B cell (primary cell): ENCODE measurements around the gene GALNT6. TPM values are rescaled to one million over a fixed set of nuclear protein-coding genes. Genes with fewer than 3 reads are reported as not detected.

Source experiments
- ATAC-seq: fragments of 200-7000 bp; cut with Tn5 transposase; one replicate; pipeline ENCODE4 v1.10.0; 2021; ENCODE audit warnings: low read depth, mild to moderate bottlenecking, moderate number of reproducible peaks, moderate library complexity
- CTCF ChIA-PET: fragments of 350-600 bp; sonication (Branson Sonifier 250); formaldehyde crosslinking; loops from one replicate; lab custom pipeline; 2021; ENCODE audit warnings: antibody characterized with exemption, inconsistent platforms; lab: Charles Lee
- POLR2A ChIA-PET: fragments of 350-600 bp; sonication (Branson Sonifier 250); formaldehyde crosslinking; loops from one replicate; lab custom pipeline; 2021; ENCODE audit warnings: antibody characterized with exemption; lab: Charles Lee
- DNase-seq: peaks from one replicate; pipeline ENCODE4 v3.0.0; 2013
- H2AFZ ChIP-seq: 2 replicates; pipeline ENCODE4 v1.6.1; 2012; ENCODE audit warnings: mild to moderate bottlenecking, low read depth, low read length; ENCODE audit not compliant: insufficient read depth, poor library complexity, severe bottlenecking
- H3K27ac ChIP-seq, 2 donors: 1 replicate in 1 of 2; 2 replicates in 1 of 2; pipeline ENCODE4 v1.5.1; 2012 to 2013; ENCODE audit warnings: low read length in 2 of 2, mild to moderate bottlenecking in 2 of 2, moderate library complexity in 1 of 2
- H3K27me3 ChIP-seq, 4 experiments: fragments of 200-600 bp in 1 of 4; sonication (generic) in 1 of 4; replicated peaks in 1 of 4; 1 replicate in 2 of 4; 2 replicates in 2 of 4; pipeline versions ENCODE4 v1.6.1 to v1.7.0; 2013 to 2016; ENCODE audit warnings: low read length in 3 of 4, mild to moderate bottlenecking in 2 of 4, mixed read lengths in 1 of 4, moderate library complexity in 1 of 4; ENCODE audit not compliant: insufficient read depth in 4 of 4, control insufficient read depth in 3 of 4; ENCODE audit errors: control extremely low read depth in 1 of 4
- H3K36me3 ChIP-seq, 2 experiments: replicated peaks in 1 of 2; 1 replicate in 1 of 2; 2 replicates in 1 of 2; pipeline versions ENCODE4 v1.6.1 to v1.7.1; 2013; ENCODE audit warnings: low read length in 1 of 2; ENCODE audit not compliant: insufficient read depth in 2 of 2, control insufficient read depth in 1 of 2; ENCODE audit errors: control extremely low read depth in 1 of 2, extremely low read depth in 1 of 2
- H3K4me1 ChIP-seq, 2 donors: fragments of 200-600 bp in 1 of 2; sonication (generic) in 1 of 2; 1 replicate in 1 of 2; 2 replicates in 1 of 2; pipeline versions ENCODE4 v1.5.1 to v1.6.1; 2013 to 2017; ENCODE audit warnings: low read length in 2 of 2; ENCODE audit not compliant: control insufficient read depth in 2 of 2, insufficient read depth in 2 of 2
- H3K4me2 ChIP-seq: replicated peaks from 2 replicates; pipeline ENCODE3; 2012; ENCODE audit warnings: mild to moderate bottlenecking, low read depth, low read length; ENCODE audit not compliant: poor library complexity, severe bottlenecking
- H3K4me3 ChIP-seq, 5 experiments: fragments of 200-600 bp in 1 of 5; sonication (generic) in 1 of 5; 1 replicate in 3 of 5; 2 replicates in 2 of 5; pipeline versions ENCODE4 v1.5.1 to v1.7.0; 2011 to 2016; ENCODE audit warnings: low read length in 4 of 5, mild to moderate bottlenecking in 4 of 5, low read depth in 2 of 5, control low read depth in 1 of 5, moderate library complexity in 1 of 5; ENCODE audit not compliant: insufficient read depth in 1 of 5; ENCODE audit errors: control extremely low read depth in 1 of 5, extremely low read depth in 1 of 5
- H3K79me2 ChIP-seq: fragments of 200-600 bp; sonication (generic); one replicate; pipeline ENCODE4 v1.6.0; 2016; ENCODE audit warnings: low read length; ENCODE audit not compliant: control insufficient read depth, insufficient read depth
- H3K9ac ChIP-seq: fragments of 200-600 bp; sonication (generic); 2 replicates; pipeline ENCODE4 v1.6.1; 2017; ENCODE audit warnings: mild to moderate bottlenecking, low read length, moderate library complexity
- H3K9me3 ChIP-seq, 3 donors: one replicate each; pipeline versions ENCODE4 v1.6.1 to v1.7.1; 2013; ENCODE audit warnings: low read length in 2 of 3; ENCODE audit not compliant: control insufficient read depth in 2 of 3, insufficient read depth in 1 of 3; ENCODE audit errors: control extremely low read depth in 1 of 3
- H4K20me1 ChIP-seq: 2 replicates; pipeline ENCODE4 v1.6.0; 2012; ENCODE audit warnings: mild to moderate bottlenecking, low read length; ENCODE audit not compliant: insufficient read depth, control insufficient read depth, poor library complexity, severe bottlenecking
- H3K27ac Mint-ChIP-seq: one replicate; pipeline ENCODE4 v1.8.0; 2021; ENCODE audit warnings: mixed read lengths
- H3K27me3 Mint-ChIP-seq: one replicate; pipeline ENCODE4 v1.8.0; 2021; ENCODE audit warnings: mixed read lengths
- H3K4me1 Mint-ChIP-seq: one replicate; pipeline ENCODE4 v1.8.0; 2021; ENCODE audit warnings: mixed read lengths
- H3K4me3 Mint-ChIP-seq: one replicate; pipeline ENCODE4 v1.8.0; 2021; ENCODE audit warnings: mixed read lengths
- H3K9me3 Mint-ChIP-seq: one replicate; pipeline ENCODE4 v1.8.0; 2022; ENCODE audit warnings: mixed read lengths; ENCODE audit not compliant: insufficient read depth
- CTCF ChIP-seq: fragments of 200-600 bp; IDR thresholded peaks from one replicate; pipeline ENCODE4 v1.8.0; 2022; ENCODE audit warnings: antibody characterized with exemption, mild to moderate bottlenecking
- EZH2 ChIP-seq: IDR thresholded peaks from 2 replicates; pipeline ENCODE4 v1.6.1; 2012; ENCODE audit warnings: borderline replicate concordance, low read depth, mild to moderate bottlenecking, moderate library complexity, low read length; ENCODE audit not compliant: insufficient read depth, poor library complexity, severe bottlenecking
- WGBS: methylation state at CpG from one replicate; pipeline ENCODE4 v1.1.5; 2013; ENCODE audit warnings: missing lambda C conversion rate; ENCODE audit not compliant: insufficient coverage; 5-methylcytosine and 5-hydroxymethylcytosine counted together
- intact Hi-C: fragments of 100-400 bp; cut with micrococcal nuclease; formaldehyde crosslinking; loops from one replicate; pipeline ENCODE4 v1.10.0; 2022
- polyA plus RNA-seq: library from polyadenylated mRNA; depleted of rRNA; stranded (reverse); fragments of >200 nt; gene quantifications from 2 replicates; pipeline ENCODE4 v1.2.3, GENCODE V29; 2012
- total RNA-seq, 2 donors: library from RNA; stranded (reverse); fragments of 120-200 nt in 1 of 2; gene quantifications; 1 replicate in 1 of 2; 2 replicates in 1 of 2; pipeline versions ENCODE4 v1.2.3 to v1.2.4, GENCODE V29; 2013 to 2022

GALNT6 gene
- total and polyA plus RNA-seq, 2 donors (not counting 1 experiment from before 2014, with no cell fraction given) = 9.0 to 10.3 TPM

DNA sequence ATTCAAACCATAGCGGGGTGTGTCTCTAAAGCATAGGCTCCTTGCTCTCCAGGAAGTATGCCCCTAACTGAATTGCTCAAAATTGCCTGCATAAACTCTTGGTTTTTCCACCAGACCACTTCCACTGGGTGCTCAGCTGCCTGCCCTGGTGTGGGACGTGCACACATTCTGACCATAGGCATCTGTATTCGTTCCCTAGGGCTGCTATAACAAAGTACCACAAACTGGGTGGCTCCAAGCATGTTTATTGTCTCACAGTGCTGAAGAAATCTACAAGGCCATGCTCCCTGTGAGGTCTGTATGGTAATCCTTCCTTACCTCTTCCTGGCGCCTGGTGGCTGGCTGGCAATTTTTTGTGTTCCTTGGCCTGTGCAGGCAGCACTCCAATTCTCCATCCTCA, 16.4 kb upstream of the GALNT6 start:
- Histone ChIP-seq H3K9me3 (no peaks in the 10 kb centered on the region), H3K36me3 (peaks cover 0 to 2% of the 10 kb centered on the region in 2 experiments), H3K4me3 (no peak overlapping the region), H3K4me1 (no peaks in the 10 kb centered on the region), H3K79me2 (peaks cover 4% of the 10 kb centered on the region), H3K9ac (no peak overlapping the region), H3K27ac (no peak overlapping the region), H4K20me1 (no peaks in the 10 kb centered on the region), H3K4me2 (no peak overlapping the region), H3K27me3 (no peaks in the 10 kb centered on the region), H2AFZ (no peak overlapping the region)
- H3K4me3 Mint-ChIP-seq = no peak overlapping the region
- intact Hi-C loops = no loop called here
- no peaks in the 10 kb centered on the region for H3K9me3 Mint-ChIP-seq
- peaks cover 6% of the 10 kb centered on the region for H3K4me1 Mint-ChIP-seq
- ChIA-PET POLR2A (interaction anchor here (0.7 kb wide), 1 partner anchor 17 kb away, joined by 3 read pairs; no protein-coding TSS in a partner anchor), CTCF (no interaction called here)
- ATAC-seq (no peak), DNase-seq (no peak)
- no peaks in the 10 kb centered on the region for H3K27me3 Mint-ChIP-seq
- no peak overlapping the region for H3K27ac Mint-ChIP-seq
- 60% methylated on average over 2 of the region's 4 CpGs for WGBS
- TF ChIP-seq CTCF (no peak), EZH2 (no peak)

GRCh38 chr12:51406859-51407258, 15.7 kb upstream of the GALNT6 start:
- 100% methylated on average over 2 of the region's 5 CpGs for WGBS
- Histone ChIP-seq H3K9ac (no peak overlapping the region), H2AFZ (no peak overlapping the region), H3K4me2 (no peak overlapping the region), H4K20me1 (no peaks in the 10 kb centered on the region), H3K9me3 (no peaks in the 10 kb centered on the region), H3K4me3 (no peak overlapping the region), H3K27ac (no peak overlapping the region), H3K4me1 (no peaks in the 10 kb centered on the region), H3K79me2 (peaks cover 4% of the 10 kb centered on the region), H3K36me3 (peaks cover 0 to 2% of the 10 kb centered on the region in 2 experiments), H3K27me3 (no peaks in the 10 kb centered on the region)
- H3K9me3 Mint-ChIP-seq = no peaks in the 10 kb centered on the region
- POLR2A ChIA-PET = no interaction called here
- no peak overlapping the region for H3K4me3 Mint-ChIP-seq
- no peaks in the 10 kb centered on the region for H3K27me3 Mint-ChIP-seq
- no peak for DNase-seq
- no peak overlapping the region for H3K27ac Mint-ChIP-seq
- H3K4me1 Mint-ChIP-seq = peaks cover 6% of the 10 kb centered on the region
- ATAC-seq = no peak
- TF ChIP-seq EZH2 (no peak), CTCF (no peak)
- intact Hi-C loops = no loop called here
- CTCF ChIA-PET = no interaction called here
